GM19025 (cell line): ENCODE results near the gene UCKL1.
A peak's percentile ranks its signal among the peaks of the same experiment; 100 is the strongest.
"Not testable (repeated sequence)": the region's sequence is repeated elsewhere in the genome, so short reads cannot be mapped to it uniquely, and the experiment has no call there.

Experiments
- ATAC-seq: cut with Tn5 transposase; IDR thresholded peaks from one replicate; pipeline ENCODE4 v1.9.1; 2021; ENCODE audit warnings: mild to moderate bottlenecking, low read depth, moderate library complexity; ENCODE audit not compliant: unreplicated experiment

The UCKL1 gene

GRCh38 chr20:63955827-63956663 is at the start of gene UCKL1:
UCKL1 (minus strand) TSS chr20:63956416; CDS start chr20:63956372, 44 bp downstream.
- peak; percentile 64 for ATAC-seq

GRCh38 chr20:64005394-64005793 is 49.2 kb upstream of the UCKL1 start:
- no peak for ATAC-seq

GRCh38 chr20:64003960-64004725 is 47.9 kb upstream of the UCKL1 start:
- no peak for ATAC-seq

- no peak for ATAC-seq
Measured at GRCh38 chr20:64001607-64002011, 45.4 kb upstream of the UCKL1 start.

GRCh38 chr20:64000906-64001305 is 44.7 kb upstream of the UCKL1 start:
- no peak for ATAC-seq

GRCh38 chr20:63982937-63983336 is 26.7 kb upstream of the UCKL1 start:
- ATAC-seq: no peak

GRCh38 chr20:63980806-63981728 is 24.9 kb upstream of the UCKL1 start, which contains the start of gene PRPF6:
PRPF6 (plus strand) TSS chr20:63981132; CDS start chr20:63981246, 114 bp downstream.
- peak; percentile 52 for ATAC-seq

GRCh38 chr20:63980317-63980805 is 24.1 kb upstream of the UCKL1 start:
- ATAC-seq: no peak

GRCh38 chr20:63979557-63980316 is 23.5 kb upstream of the UCKL1 start, which contains the start of gene SAMD10:
SAMD10 (minus strand) TSS chr20:63979642; CDS start chr20:63979467, 175 bp downstream.
- ATAC-seq: no peak

- no peak for ATAC-seq
Measured at GRCh38 chr20:63979229-63979556, 23.0 kb upstream of the UCKL1 start.

GRCh38 chr20:63978319-63979228 is 22.4 kb upstream of the UCKL1 start:
- ATAC-seq: peak; percentile 36

- no peak for ATAC-seq
Measured at GRCh38 chr20:63977739-63978276, 21.6 kb upstream of the UCKL1 start.

GRCh38 chr20:63976980-63977738 is 20.9 kb upstream of the UCKL1 start:
- ATAC-seq: no peak

GRCh38 chr20:63976511-63976910 is 20.3 kb upstream of the UCKL1 start:
- ATAC-seq: not testable (repeated sequence)

GRCh38 chr20:63974402-63975200 is 18.4 kb upstream of the UCKL1 start:
- no peak for ATAC-seq

- ATAC-seq: peak; percentile 35
Measured at GRCh38 chr20:63973636-63974401, 17.6 kb upstream of the UCKL1 start.
